Endothelial cell of umbilical vein (primary cell): ENCODE data around the gene CBX6. TPM values are rescaled to one million over a fixed set of nuclear protein-coding genes. Genes with fewer than 3 reads are reported as not detected.

Source experiments
- BruUV-seq: library from RNA; stranded (reverse); fragments of 400-500 nt; replicated peaks from 2 replicates; lab custom pipeline; 2021; lab: Mats Ljungman, UMichigan
- CTCF ChIA-PET: fragments of 300-600, 350-600 bp; sonication (Branson Sonifier 250); formaldehyde crosslinking; loops from one replicate; lab custom pipeline; 2021; ENCODE audit warnings: antibody characterized with exemption, inconsistent platforms; lab: Charles Lee
- POLR2A ChIA-PET: fragments of 300-600, 350-600 bp; sonication (Branson Sonifier 250); formaldehyde crosslinking; loops from one replicate; lab custom pipeline; 2021; ENCODE audit warnings: antibody characterized with exemption, inconsistent platforms; lab: Charles Lee
- DNase-seq: peaks from one replicate; pipeline ENCODE4 v3.0.0-alpha.2; 2011; ENCODE audit warnings: low read depth, low spot score
- FAIRE-seq: peaks from 2 replicates; lab custom pipeline; 2011; peaks lifted over from hg19 to GRCh38; lab: Jason Lieb, UNC
- H2AFZ ChIP-seq: 2 replicates; pipeline ENCODE4 v1.6.0; 2012; ENCODE audit warnings: low read depth, low read length, control low read depth, inconsistent platforms
- H3K27ac ChIP-seq: 2 replicates; pipeline ENCODE4 v1.5.1; 2011; ENCODE audit warnings: low read depth, mild to moderate bottlenecking, control low read depth, low read length, moderate library complexity; ENCODE audit not compliant: insufficient read depth
- H3K27me3 ChIP-seq, 2 experiments: 2 replicates each; pipeline versions ENCODE4 v1.6.0 to v1.6.1; 2011; ENCODE audit warnings: low read length in 2 of 2, mixed read lengths in 1 of 2; ENCODE audit not compliant: control insufficient read depth in 2 of 2, insufficient read depth in 2 of 2
- H3K36me3 ChIP-seq, 2 experiments: 2 replicates in 1 of 2; 3 replicates in 1 of 2; pipeline ENCODE4 v1.5.1; 2011; ENCODE audit warnings: low read length in 2 of 2, mild to moderate bottlenecking in 1 of 2, moderate library complexity in 1 of 2; ENCODE audit not compliant: control insufficient read depth in 2 of 2, insufficient read depth in 2 of 2; ENCODE audit errors: extremely low read depth in 1 of 2
- H3K4me1 ChIP-seq: 3 replicates; pipeline ENCODE4 v1.5.1; 2011; ENCODE audit warnings: mild to moderate bottlenecking, low read length; ENCODE audit not compliant: control insufficient read depth, insufficient read depth; ENCODE audit errors: extremely low read depth
- H3K4me2 ChIP-seq: 2 replicates; pipeline ENCODE4 v1.6.1; 2011; ENCODE audit warnings: low read length, control low read depth, mixed read lengths; ENCODE audit not compliant: insufficient read depth
- H3K4me3 ChIP-seq, 3 experiments: fragments of 200-600 bp in 1 of 3; sonication (generic), shearing (Covaris generic) in 1 of 3; replicated peaks in 1 of 3; 2 replicates each; pipeline ENCODE4 v1.5.1; 2011 to 2016; ENCODE audit warnings: control low read depth in 3 of 3, low read length in 3 of 3, mild to moderate bottlenecking in 2 of 3, inconsistent platforms in 1 of 3, low read depth in 1 of 3, moderate library complexity in 1 of 3; ENCODE audit not compliant: insufficient read depth in 1 of 3
- H3K79me2 ChIP-seq: 2 replicates; pipeline ENCODE4 v1.6.0; 2012; ENCODE audit warnings: low read length, inconsistent platforms; ENCODE audit not compliant: control insufficient read depth, insufficient read depth
- H3K9ac ChIP-seq: replicated peaks from 2 replicates; pipeline ENCODE3; 2011; ENCODE audit warnings: low read length, control low read depth; ENCODE audit not compliant: insufficient read depth; ENCODE audit errors: extremely low read depth
- H3K9me1 ChIP-seq: replicated peaks from 3 replicates; pipeline ENCODE4 v1.6.0; 2011; ENCODE audit warnings: mild to moderate bottlenecking, low read length; ENCODE audit not compliant: control insufficient read depth, insufficient read depth; ENCODE audit errors: extremely low read depth
- H3K9me3 ChIP-seq: replicated peaks from 2 replicates; pipeline ENCODE4 v1.5.1; 2012; ENCODE audit warnings: low read length, inconsistent platforms; ENCODE audit not compliant: control insufficient read depth, insufficient read depth
- H4K20me1 ChIP-seq: replicated peaks from 2 replicates; pipeline ENCODE3; 2011; ENCODE audit warnings: mild to moderate bottlenecking, low read length; ENCODE audit not compliant: control insufficient read depth, insufficient read depth; ENCODE audit errors: extremely low read depth
- EZH2 ChIP-seq: IDR thresholded peaks from 2 replicates; pipeline ENCODE4 v1.6.1; 2012; ENCODE audit warnings: borderline replicate concordance, low read depth, mild to moderate bottlenecking, moderate library complexity, low read length, inconsistent platforms; ENCODE audit not compliant: severe bottlenecking
- FOS ChIP-seq: IDR thresholded peaks from 2 replicates; pipeline ENCODE4 v1.6.1; 2011; ENCODE audit warnings: mild to moderate bottlenecking, low read length, moderate library complexity, borderline replicate concordance; ENCODE audit not compliant: insufficient read depth
- GATA2 ChIP-seq: IDR thresholded peaks from 2 replicates; pipeline ENCODE4 v1.7.0; 2011; ENCODE audit warnings: low read depth, mild to moderate bottlenecking, moderate library complexity, mixed read lengths, low read length; ENCODE audit not compliant: insufficient read length, insufficient read depth
- JUN ChIP-seq: IDR thresholded peaks from 2 replicates; pipeline ENCODE4 v1.6.1; 2011; ENCODE audit warnings: borderline replicate concordance, low read depth; ENCODE audit not compliant: insufficient read length, insufficient read depth
- MYC ChIP-seq: IDR thresholded peaks from one replicate; pipeline ENCODE4 v1.6.1; 2011; ENCODE audit warnings: mild to moderate bottlenecking, low read depth, low read length
- POLR2A ChIP-seq: IDR thresholded peaks from 2 replicates; pipeline ENCODE4 v1.6.1; 2012; ENCODE audit warnings: low read depth, mild to moderate bottlenecking, control low read depth, low read length
- POLR2AphosphoS5 ChIP-seq: IDR thresholded peaks from 2 replicates; pipeline ENCODE4 v1.6.1; 2012; ENCODE audit warnings: low read depth, mild to moderate bottlenecking, control low read depth, low read length, moderate library complexity; ENCODE audit not compliant: insufficient read depth
- dilution Hi-C: fragments of 300-500 bp; cut with MboI; formaldehyde crosslinking; loops from one replicate; pipeline ENCODE4 v1.15.0; 2019; ENCODE audit warnings: low sequenced_read_pairs; ENCODE audit not compliant: extremely low pct_ligation_motif_present
- intact Hi-C: fragments of 100-400 bp; cut with micrococcal nuclease; formaldehyde crosslinking; loops from one replicate; pipeline ENCODE4 v1.10.0; 2022
- polyA plus RNA-seq, 4 experiments: library from polyadenylated mRNA; depleted of rRNA in 3 of 4; stranded (reverse) in 3 of 4; unstranded in 1 of 4; fragments of >200 nt; gene quantifications; 2 replicates each; pipeline versions ENCODE4 v1.2.1 to v1.2.3, GENCODE V29; 2011 to 2012; ENCODE audit warnings: missing spikeins in 1 of 4
- total RNA-seq: library from RNA; stranded (reverse); gene quantifications from 2 replicates; pipeline ENCODE4 v1.2.3, GENCODE V29; 2021
- TF ChIP-seq, protein P1 (sequence below), 2 donors: IDR thresholded peaks; 1 replicate in 1 of 2; 2 replicates in 1 of 2; pipeline ENCODE4 v1.5.1; 2011; ENCODE audit warnings: low read length in 2 of 2, mild to moderate bottlenecking in 2 of 2, moderate library complexity in 2 of 2, control low read depth in 1 of 2, inconsistent platforms in 1 of 2, low read depth in 1 of 2; ENCODE audit not compliant: insufficient read depth in 1 of 2; ENCODE audit errors: extremely low read depth in 1 of 2
- TF ChIP-seq, protein P2 (sequence below): IDR thresholded peaks from 2 replicates; pipeline ENCODE4 v1.6.1; 2011; ENCODE audit not compliant: insufficient read depth, insufficient read length

The CBX6 gene
- total and polyA plus RNA-seq, 2 donors (not counting 3 experiments of a cell fraction or from before 2014, with no cell fraction given): 14.9 to 62.6 TPM

DNA sequence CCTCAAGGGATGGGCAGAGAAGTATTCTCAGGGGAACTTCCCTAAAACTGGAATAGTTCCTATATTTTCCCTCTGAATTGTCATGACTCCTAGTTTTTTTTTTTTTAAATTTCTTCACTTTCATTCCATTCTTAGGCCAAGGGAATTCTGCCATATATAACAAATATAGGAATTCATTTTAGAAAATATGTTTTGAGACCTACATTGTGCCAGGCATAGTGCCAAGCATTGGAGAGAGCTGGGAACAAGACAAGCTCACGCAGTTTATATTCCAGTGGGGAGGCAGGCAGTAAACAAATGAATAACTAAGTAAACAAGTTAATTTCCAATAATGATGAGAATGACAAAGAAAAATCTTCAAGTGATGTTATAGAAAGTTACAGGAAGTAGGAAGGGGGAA lies 25.6 kb downstream of the CBX6 start:
- CTCF ChIA-PET: interaction anchor here (1.2 to 14.8 kb wide), 2 partner anchors 22 to 78 kb away, joined by 3 to 198 read pairs; no protein-coding TSS in a partner anchor
- FAIRE-seq: no peak
- no peak for DNase-seq
- H3K4me1 ChIP-seq: peaks cover 3% of the 10 kb centered on the region
- BruUV-seq: no TSS peak
- H3K4me3 ChIP-seq: no peak overlapping the region
- H3K27me3 ChIP-seq: peaks cover 18 to 29% of the 10 kb centered on the region in 2 experiments
- dilution Hi-C loops: no loop called here
- H3K36me3 ChIP-seq: no peaks in the 10 kb centered on the region
- intact Hi-C loops: no loop called here
- no peaks in the 10 kb centered on the region for H4K20me1 ChIP-seq
- H3K9me1 ChIP-seq: no peaks in the 10 kb centered on the region
- POLR2A ChIA-PET: no interaction called here
- H3K79me2 ChIP-seq: no peaks in the 10 kb centered on the region
- H3K9me3 ChIP-seq: no peaks in the 10 kb centered on the region
- no peak overlapping the region for H3K9ac ChIP-seq
- H2AFZ ChIP-seq: no peak overlapping the region
- no peak overlapping the region for H3K4me2 ChIP-seq
- H3K27ac ChIP-seq: no peak overlapping the region
- TF ChIP-seq POLR2A: no peak
- TF ChIP-seq GATA2: no peak
- TF ChIP-seq MYC: no peak
- TF ChIP-seq JUN: no peak

DNA sequence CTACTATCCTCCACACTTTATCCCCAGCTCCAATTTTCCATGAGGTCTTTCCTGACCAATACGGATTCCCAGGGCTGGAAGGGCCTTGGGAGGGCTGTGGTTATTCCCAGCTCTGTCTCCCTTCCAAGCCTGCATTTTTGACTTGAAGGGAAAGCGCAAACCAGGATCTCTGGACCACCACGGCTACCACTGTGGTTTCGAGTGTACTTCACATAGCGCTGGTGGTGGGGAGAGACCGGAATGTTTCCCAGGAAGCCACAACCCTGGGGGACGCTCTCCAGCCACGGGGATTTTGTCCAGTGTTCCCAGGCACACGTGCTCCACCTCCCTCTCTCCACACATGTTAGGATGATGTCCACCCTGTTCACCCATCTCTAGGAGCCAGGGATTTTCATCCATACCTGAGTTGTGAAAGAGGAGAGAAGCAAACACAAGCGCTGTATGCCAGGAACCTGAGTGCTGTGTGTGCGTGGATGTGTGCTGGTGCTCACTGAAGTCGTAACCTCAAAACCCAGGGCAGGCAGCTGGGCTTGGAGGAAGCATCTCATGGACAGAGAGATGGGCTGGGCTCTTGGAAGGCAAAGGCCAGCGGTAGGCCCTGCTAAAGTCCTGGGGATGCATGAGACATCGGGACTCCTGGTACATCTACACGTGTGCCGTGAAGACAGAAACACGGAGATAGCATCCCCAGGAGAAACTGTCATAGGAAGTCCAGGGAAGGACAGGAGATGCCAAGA lies 26.8 kb downstream of the CBX6 start:
- TF ChIP-seq EZH2 (no peak), GATA2 (no peak), POLR2AphosphoS5 (no peak), POLR2A (no peak), FOS (no peak), MYC (no peak), JUN (no peak)
- TF ChIP-seq, protein P1, sequence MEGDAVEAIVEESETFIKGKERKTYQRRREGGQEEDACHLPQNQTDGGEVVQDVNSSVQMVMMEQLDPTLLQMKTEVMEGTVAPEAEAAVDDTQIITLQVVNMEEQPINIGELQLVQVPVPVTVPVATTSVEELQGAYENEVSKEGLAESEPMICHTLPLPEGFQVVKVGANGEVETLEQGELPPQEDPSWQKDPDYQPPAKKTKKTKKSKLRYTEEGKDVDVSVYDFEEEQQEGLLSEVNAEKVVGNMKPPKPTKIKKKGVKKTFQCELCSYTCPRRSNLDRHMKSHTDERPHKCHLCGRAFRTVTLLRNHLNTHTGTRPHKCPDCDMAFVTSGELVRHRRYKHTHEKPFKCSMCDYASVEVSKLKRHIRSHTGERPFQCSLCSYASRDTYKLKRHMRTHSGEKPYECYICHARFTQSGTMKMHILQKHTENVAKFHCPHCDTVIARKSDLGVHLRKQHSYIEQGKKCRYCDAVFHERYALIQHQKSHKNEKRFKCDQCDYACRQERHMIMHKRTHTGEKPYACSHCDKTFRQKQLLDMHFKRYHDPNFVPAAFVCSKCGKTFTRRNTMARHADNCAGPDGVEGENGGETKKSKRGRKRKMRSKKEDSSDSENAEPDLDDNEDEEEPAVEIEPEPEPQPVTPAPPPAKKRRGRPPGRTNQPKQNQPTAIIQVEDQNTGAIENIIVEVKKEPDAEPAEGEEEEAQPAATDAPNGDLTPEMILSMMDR (IDR thresholded peaks at IDR 0.05; ENCODE audit: extremely low read depth in 1 of 2, insufficient read depth in 1 of 2, low read depth in 1 of 2, low read length in 2 of 2): no peak
- TF ChIP-seq, protein P2, sequence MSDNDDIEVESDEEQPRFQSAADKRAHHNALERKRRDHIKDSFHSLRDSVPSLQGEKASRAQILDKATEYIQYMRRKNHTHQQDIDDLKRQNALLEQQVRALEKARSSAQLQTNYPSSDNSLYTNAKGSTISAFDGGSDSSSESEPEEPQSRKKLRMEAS: no peak
- Histone ChIP-seq H3K36me3 (no peaks in the 10 kb centered on the region), H3K4me2 (no peak overlapping the region), H3K4me1 (peaks cover 3% of the 10 kb centered on the region), H4K20me1 (no peaks in the 10 kb centered on the region), H3K27me3 (peaks cover 24 to 29% of the 10 kb centered on the region in 2 experiments), H3K27ac (no peak overlapping the region), H3K9ac (no peak overlapping the region), H3K79me2 (no peaks in the 10 kb centered on the region), H3K9me1 (no peaks in the 10 kb centered on the region), H3K9me3 (no peaks in the 10 kb centered on the region), H2AFZ (no peak overlapping the region), H3K4me3 (no peak overlapping the region)
- DNase-seq: no peak
- no TSS peak for BruUV-seq
- CTCF ChIA-PET: interaction anchor here (14.8 kb wide), 1 partner anchor 77 kb away, joined by 198 read pairs; no protein-coding TSS in a partner anchor
- POLR2A ChIA-PET: no interaction called here
- dilution Hi-C loops (no loop called here), intact Hi-C loops (no loop called here)
- no peak for FAIRE-seq
